NB4 (cell line): ENCODE data around the gene LAG3.
A peak's percentile ranks its signal among the peaks of the same experiment; 100 is the strongest.

Source experiments
- DNase-seq: peaks from one replicate; pipeline ENCODE4 v3.0.0; 2010; ENCODE audit warnings: low read depth
- H3K4me3 ChIP-seq: one replicate; pipeline ENCODE4 v1.5.1; 2011; ENCODE audit warnings: mild to moderate bottlenecking, low read depth, low read length, moderate library complexity
- POLR2A ChIP-seq: IDR thresholded peaks from 2 replicates; pipeline ENCODE4 v1.6.1; 2011; ENCODE audit warnings: mild to moderate bottlenecking; ENCODE audit not compliant: insufficient read length; ENCODE audit errors: extremely low read depth
- TF ChIP-seq, protein P1 (sequence below): IDR thresholded peaks from one replicate; pipeline ENCODE4 v1.5.1; 2012; ENCODE audit warnings: low read depth, low read length
- TF ChIP-seq, protein P2 (sequence below): IDR thresholded peaks from 2 replicates; pipeline ENCODE4 v1.6.1; 2011; ENCODE audit warnings: low read depth, low read length

The LAG3 gene

DNA sequence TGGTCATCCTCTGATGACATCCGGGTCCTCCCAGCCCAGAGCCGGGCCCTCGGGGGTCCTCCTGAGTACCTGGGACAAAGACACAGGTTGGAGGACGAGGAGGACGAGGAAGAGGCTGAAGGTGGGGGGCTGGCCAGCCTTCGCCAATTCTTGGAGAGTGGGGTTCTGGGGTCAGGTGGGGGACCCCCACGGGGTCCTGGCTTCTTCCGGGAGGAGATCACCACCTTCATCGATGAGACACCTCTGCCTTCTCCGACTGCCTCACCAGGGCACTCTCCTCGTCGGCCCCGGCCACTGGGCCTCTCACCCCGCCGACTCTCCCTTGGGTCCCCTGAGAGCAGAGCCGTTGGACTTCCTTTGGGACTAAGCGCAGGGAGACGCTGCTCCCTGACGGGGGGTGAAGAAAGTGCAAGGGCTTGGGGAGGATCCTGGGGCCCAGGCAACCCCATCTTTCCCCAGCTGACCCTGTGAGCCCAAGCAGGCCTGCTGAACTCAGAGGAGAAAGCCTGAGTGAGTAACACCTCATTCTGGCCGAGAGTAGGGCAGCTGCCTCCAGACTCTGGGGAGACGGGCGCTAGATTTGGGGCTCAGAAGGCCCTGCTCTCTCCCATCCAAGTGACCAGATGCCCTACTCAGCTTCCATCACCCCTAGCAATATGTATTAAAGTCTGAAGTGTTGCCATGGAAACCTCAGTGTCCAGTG is 54.6 kb downstream of the LAG3 start:
- no peak overlapping the region for H3K4me3 ChIP-seq
- no peak for DNase-seq
- TF ChIP-seq, protein P1, sequence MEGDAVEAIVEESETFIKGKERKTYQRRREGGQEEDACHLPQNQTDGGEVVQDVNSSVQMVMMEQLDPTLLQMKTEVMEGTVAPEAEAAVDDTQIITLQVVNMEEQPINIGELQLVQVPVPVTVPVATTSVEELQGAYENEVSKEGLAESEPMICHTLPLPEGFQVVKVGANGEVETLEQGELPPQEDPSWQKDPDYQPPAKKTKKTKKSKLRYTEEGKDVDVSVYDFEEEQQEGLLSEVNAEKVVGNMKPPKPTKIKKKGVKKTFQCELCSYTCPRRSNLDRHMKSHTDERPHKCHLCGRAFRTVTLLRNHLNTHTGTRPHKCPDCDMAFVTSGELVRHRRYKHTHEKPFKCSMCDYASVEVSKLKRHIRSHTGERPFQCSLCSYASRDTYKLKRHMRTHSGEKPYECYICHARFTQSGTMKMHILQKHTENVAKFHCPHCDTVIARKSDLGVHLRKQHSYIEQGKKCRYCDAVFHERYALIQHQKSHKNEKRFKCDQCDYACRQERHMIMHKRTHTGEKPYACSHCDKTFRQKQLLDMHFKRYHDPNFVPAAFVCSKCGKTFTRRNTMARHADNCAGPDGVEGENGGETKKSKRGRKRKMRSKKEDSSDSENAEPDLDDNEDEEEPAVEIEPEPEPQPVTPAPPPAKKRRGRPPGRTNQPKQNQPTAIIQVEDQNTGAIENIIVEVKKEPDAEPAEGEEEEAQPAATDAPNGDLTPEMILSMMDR, result no peak
- TF ChIP-seq, protein P2, sequence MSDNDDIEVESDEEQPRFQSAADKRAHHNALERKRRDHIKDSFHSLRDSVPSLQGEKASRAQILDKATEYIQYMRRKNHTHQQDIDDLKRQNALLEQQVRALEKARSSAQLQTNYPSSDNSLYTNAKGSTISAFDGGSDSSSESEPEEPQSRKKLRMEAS, result no peak

DNA sequence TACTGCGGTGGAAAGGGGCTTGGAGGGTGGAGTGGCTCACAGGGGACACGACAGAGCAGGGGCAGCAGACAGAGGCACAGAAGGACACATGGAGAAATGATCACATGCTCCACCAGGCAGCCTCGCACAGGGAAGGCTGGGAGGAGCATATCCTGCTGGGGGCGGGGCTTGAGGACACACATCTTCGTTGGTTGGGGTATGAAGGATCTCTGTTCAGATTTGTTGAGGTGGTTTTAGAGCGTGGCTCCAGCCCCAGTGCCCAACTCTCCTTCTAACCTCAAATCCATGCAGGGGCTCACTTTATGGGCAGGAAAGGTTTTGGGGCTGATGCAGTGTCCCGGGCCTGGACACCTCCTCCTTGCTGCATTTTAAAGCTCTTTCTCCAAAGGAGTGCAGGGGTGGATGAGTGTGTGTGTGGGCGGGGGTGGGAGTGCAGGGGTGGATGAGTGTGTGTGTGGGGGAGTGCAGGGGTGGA is 55.2 kb downstream of the LAG3 start:
- peak; percentile 63 for DNase-seq
- H3K4me3 ChIP-seq, result no peak overlapping the region

More for the DNA sequence above, 55.2 kb downstream of the LAG3 start:
- TF ChIP-seq POLR2A, result no peak
- TF ChIP-seq, protein P2, result peak; percentile 65
